Ishikawa (cell line): Measurements from ENCODE around the gene PPP4R1.

Source experiments
- CEBPB ChIP-seq: IDR thresholded peaks from 2 replicates; pipeline ENCODE4 v1.6.1; 2012
- CREB1 ChIP-seq: IDR thresholded peaks from 2 replicates; pipeline ENCODE4 v1.6.1; 2012; ENCODE audit warnings: low read depth
- EGR1 ChIP-seq: IDR thresholded peaks from 2 replicates; pipeline ENCODE4 v1.6.1; 2012
- EP300 ChIP-seq: IDR thresholded peaks from 2 replicates; pipeline ENCODE4 v1.6.1; 2012; ENCODE audit warnings: borderline replicate concordance
- FOXM1 ChIP-seq: IDR thresholded peaks from 2 replicates; pipeline ENCODE4 v1.6.1; 2012; ENCODE audit warnings: low read depth, borderline replicate concordance
- MAX ChIP-seq: IDR thresholded peaks from 2 replicates; pipeline ENCODE4 v1.6.1; 2012
- NFIC ChIP-seq: IDR thresholded peaks from 2 replicates; pipeline ENCODE4 v1.6.1; 2012
- RAD21 ChIP-seq: IDR thresholded peaks from 2 replicates; pipeline ENCODE4 v1.6.1; 2012; ENCODE audit warnings: low read depth
- REST ChIP-seq: IDR thresholded peaks from 2 replicates; pipeline ENCODE4 v1.6.1; 2012; ENCODE audit warnings: low read depth, mild to moderate bottlenecking
- TAF1 ChIP-seq: IDR thresholded peaks from 2 replicates; pipeline ENCODE4 v1.6.1; 2012; ENCODE audit warnings: low read depth, mild to moderate bottlenecking
- TCF12 ChIP-seq: IDR thresholded peaks from 2 replicates; pipeline ENCODE4 v1.6.1; 2012; ENCODE audit warnings: low read depth
- TEAD4 ChIP-seq: IDR thresholded peaks from 2 replicates; pipeline ENCODE4 v1.6.1; 2012
- USF1 ChIP-seq: IDR thresholded peaks from 2 replicates; pipeline ENCODE4 v1.6.1; 2012
- YY1 ChIP-seq: IDR thresholded peaks from 2 replicates; pipeline ENCODE4 v1.6.1; 2012; ENCODE audit warnings: low read depth
- ZBTB7A ChIP-seq: IDR thresholded peaks from 2 replicates; pipeline ENCODE4 v1.6.1; 2012; ENCODE audit warnings: low read depth

PPP4R1 gene

GRCh38 chr18:9558387-9559064 is 55.8 kb downstream of the PPP4R1 start:
- TF ChIP-seq YY1 (no peak), CEBPB (no peak), EGR1 (no peak), TCF12 (no peak), ZBTB7A (no peak), MAX (no peak), REST (no peak)

GRCh38 chr18:9557250-9557943 is 57.0 kb downstream of the PPP4R1 start:
- TF ChIP-seq TEAD4 (no peak), CREB1 (no peak), TCF12 (no peak), ZBTB7A (no peak), EP300 (no peak), MAX (no peak), YY1 (no peak), EGR1 (no peak), CEBPB (no peak)

GRCh38 chr18:9552616-9553015 is 61.7 kb downstream of the PPP4R1 start:
- no peak for TF ChIP-seq REST
- no peak for TF ChIP-seq EP300
- no peak for TF ChIP-seq NFIC
- no peak for TF ChIP-seq MAX
- no peak for TF ChIP-seq EGR1
- no peak for TF ChIP-seq TCF12
- TF ChIP-seq ZBTB7A: no peak
- no peak for TF ChIP-seq FOXM1
- no peak for TF ChIP-seq RAD21
- no peak for TF ChIP-seq YY1
- no peak for TF ChIP-seq TAF1
- no peak for TF ChIP-seq CEBPB

GRCh38 chr18:9552191-9552590 is 62.2 kb downstream of the PPP4R1 start:
- TF ChIP-seq CREB1: no peak
- no peak for TF ChIP-seq CEBPB
- no peak for TF ChIP-seq EGR1
- no peak for TF ChIP-seq TAF1
- no peak for TF ChIP-seq NFIC
- no peak for TF ChIP-seq RAD21
- no peak for TF ChIP-seq YY1
- TF ChIP-seq EP300: no peak
- TF ChIP-seq TCF12: no peak
- TF ChIP-seq USF1: no peak
- no peak for TF ChIP-seq TEAD4
- no peak for TF ChIP-seq REST
- no peak for TF ChIP-seq MAX
- no peak for TF ChIP-seq FOXM1
- no peak for TF ChIP-seq ZBTB7A
